ENCODE results near the gene NXPH1. TPM values are rescaled to one million over a fixed set of nuclear protein-coding genes. Genes with fewer than 3 reads are reported as not detected.

The NXPH1 gene
- polyA plus RNA-seq, 4 donors: 0.19 TPM; not detected in 3

DNA sequence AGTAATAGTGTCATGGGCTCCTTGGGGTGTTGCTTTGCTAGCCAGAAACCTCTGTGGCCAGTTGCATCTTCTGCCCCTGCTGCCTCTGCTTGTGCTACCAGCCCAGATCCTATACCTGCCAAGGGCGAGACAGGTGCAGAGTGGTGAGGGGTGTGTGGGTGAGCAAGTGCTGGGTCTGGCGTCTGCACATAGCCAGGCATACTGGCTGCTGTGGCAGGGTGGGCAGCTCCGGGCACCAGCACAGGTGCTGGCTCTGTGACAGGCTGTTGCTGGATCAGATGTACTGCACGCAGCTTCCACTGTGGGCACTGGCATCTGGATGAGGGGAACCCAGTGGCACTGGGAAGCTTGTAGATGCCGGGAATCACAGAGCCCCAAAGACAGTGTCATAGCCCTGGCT lies 148.4 kb downstream of the NXPH1 start:
- DNase-seq: no peak
- no peaks in the 10 kb centered on the region for H3K36me3 ChIP-seq (ENCODE audit: control insufficient read depth in 3 of 3, insufficient read depth in 2 of 3, low read depth in 1 of 3, low read length in 3 of 3)
- H3K9me3 ChIP-seq (ENCODE audit: control insufficient read depth in 2 of 2, insufficient read depth in 1 of 2, low read depth in 1 of 2, low read length in 1 of 2): no peaks in the 10 kb centered on the region
- H3K4me1 ChIP-seq (ENCODE audit: control insufficient read depth in 3 of 3, insufficient read depth in 2 of 3, low read depth in 1 of 3, low read length in 2 of 3): no peaks in the 10 kb centered on the region
- no peak for FAIRE-seq
- no peak overlapping the region for H3K27ac ChIP-seq (ENCODE audit: low read depth in 1 of 3, low read length in 2 of 3)
- no peaks in the 10 kb centered on the region for H3K27me3 ChIP-seq (ENCODE audit: control insufficient read depth in 3 of 3, insufficient read depth in 3 of 3, low read length in 3 of 3)
- no peak overlapping the region for H3K4me3 ChIP-seq (ENCODE audit: low read depth in 1 of 3, low read length in 3 of 3)
- 88 to 94% (median 92%) methylated on average over 5 of the region's 5 CpGs for WGBS, 3 donors

DNA sequence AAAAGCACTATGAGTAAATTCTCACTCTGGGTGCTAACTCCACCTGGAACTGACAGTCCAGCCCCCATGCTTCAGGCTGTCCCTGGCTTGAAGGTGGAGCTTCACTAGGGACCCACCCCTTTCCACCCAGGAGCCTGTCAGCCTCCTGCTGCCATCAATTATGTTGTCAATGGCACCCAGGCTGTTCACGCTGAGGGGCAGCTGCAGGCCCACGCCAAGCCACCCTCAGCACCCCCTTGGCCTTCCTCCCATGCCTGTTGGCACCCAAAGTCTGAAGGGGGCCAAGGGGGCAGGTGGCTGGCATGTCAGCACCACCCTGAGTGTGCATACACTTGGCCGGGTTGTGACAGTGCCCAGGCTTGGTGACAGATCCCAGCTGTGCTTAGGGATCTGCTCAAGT lies 149.3 kb downstream of the NXPH1 start:
- Histone ChIP-seq H3K27ac (ENCODE audit: low read depth in 1 of 3, low read length in 2 of 3) (no peak overlapping the region), H3K9me3 (ENCODE audit: control insufficient read depth in 2 of 2, insufficient read depth in 1 of 2, low read depth in 1 of 2, low read length in 1 of 2) (no peaks in the 10 kb centered on the region), H3K36me3 (ENCODE audit: control insufficient read depth in 3 of 3, insufficient read depth in 2 of 3, low read depth in 1 of 3, low read length in 3 of 3) (no peaks in the 10 kb centered on the region), H3K4me1 (ENCODE audit: control insufficient read depth in 3 of 3, insufficient read depth in 2 of 3, low read depth in 1 of 3, low read length in 2 of 3) (no peaks in the 10 kb centered on the region), H3K27me3 (ENCODE audit: control insufficient read depth in 3 of 3, insufficient read depth in 3 of 3, low read length in 3 of 3) (no peaks in the 10 kb centered on the region), H3K4me3 (ENCODE audit: low read depth in 1 of 3, low read length in 3 of 3) (no peak overlapping the region)
- WGBS, 3 donors: 80 to 85% (median 83%) methylated on average over 3 of the region's 3 CpGs
- FAIRE-seq (no peak), DNase-seq (no peak)

DNA sequence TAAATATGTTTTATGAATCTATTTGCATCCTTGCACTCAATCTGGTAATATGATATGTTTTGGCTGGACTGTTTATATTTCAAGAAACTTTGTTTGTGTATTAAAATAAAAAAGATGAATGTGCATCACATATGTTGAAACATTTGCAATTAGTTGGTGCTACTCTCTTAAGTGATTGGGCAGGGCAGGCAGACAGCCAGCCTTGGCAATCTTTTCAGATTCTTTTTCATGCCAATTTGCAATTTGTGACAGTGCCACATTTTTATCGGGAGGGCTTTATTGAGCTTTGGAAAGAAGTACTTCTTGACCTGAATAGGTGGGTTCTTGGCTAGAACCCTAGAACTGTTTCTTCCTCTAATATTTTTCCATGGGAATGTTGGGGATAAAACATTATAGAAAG lies 152.2 kb downstream of the NXPH1 start:
- no peaks in the 10 kb centered on the region for H3K4me1 ChIP-seq (ENCODE audit: control insufficient read depth in 3 of 3, insufficient read depth in 2 of 3, low read depth in 1 of 3, low read length in 2 of 3)
- DNase-seq: no peak
- 61 to 96% (median 83%) methylated on average over 1 of the region's 1 CpG for WGBS, 3 donors
- H3K4me3 ChIP-seq (ENCODE audit: low read depth in 1 of 3, low read length in 3 of 3): no peak overlapping the region
- H3K9me3 ChIP-seq (ENCODE audit: control insufficient read depth in 2 of 2, insufficient read depth in 1 of 2, low read depth in 1 of 2, low read length in 1 of 2): no peaks in the 10 kb centered on the region
- no peaks in the 10 kb centered on the region for H3K27me3 ChIP-seq (ENCODE audit: control insufficient read depth in 3 of 3, insufficient read depth in 3 of 3, low read length in 3 of 3)
- H3K27ac ChIP-seq (ENCODE audit: low read depth in 1 of 3, low read length in 2 of 3): no peak overlapping the region
- H3K36me3 ChIP-seq (ENCODE audit: control insufficient read depth in 3 of 3, insufficient read depth in 2 of 3, low read depth in 1 of 3, low read length in 3 of 3): no peaks in the 10 kb centered on the region
- no peak for FAIRE-seq

DNA sequence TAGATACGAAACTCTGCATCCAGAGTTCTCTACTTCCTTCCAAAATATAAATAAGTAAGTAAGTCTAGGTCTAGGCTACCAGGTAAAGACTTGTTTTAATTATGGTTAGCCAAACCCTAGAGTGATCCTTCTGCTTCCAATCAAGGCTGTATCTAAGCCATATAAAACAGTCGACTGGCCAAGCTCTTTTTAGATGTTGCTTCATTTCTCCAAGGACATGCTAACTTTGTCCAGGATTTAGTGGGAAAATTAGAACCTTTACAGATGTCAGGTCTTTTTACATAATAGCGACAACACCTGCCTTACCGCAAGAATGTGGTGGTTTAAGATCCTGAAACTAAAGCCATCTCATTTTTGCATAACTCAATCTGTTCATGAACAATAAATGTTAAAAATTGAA lies 156.8 kb downstream of the NXPH1 start:
- Histone ChIP-seq H3K4me1 (ENCODE audit: control insufficient read depth in 3 of 3, insufficient read depth in 2 of 3, low read depth in 1 of 3, low read length in 2 of 3) (no peaks in the 10 kb centered on the region), H3K36me3 (ENCODE audit: control insufficient read depth in 3 of 3, insufficient read depth in 2 of 3, low read depth in 1 of 3, low read length in 3 of 3) (no peaks in the 10 kb centered on the region), H3K27me3 (ENCODE audit: control insufficient read depth in 3 of 3, insufficient read depth in 3 of 3, low read length in 3 of 3) (no peaks in the 10 kb centered on the region), H3K9me3 (ENCODE audit: control insufficient read depth in 2 of 2, insufficient read depth in 1 of 2, low read depth in 1 of 2, low read length in 1 of 2) (no peaks in the 10 kb centered on the region), H3K4me3 (ENCODE audit: low read depth in 1 of 3, low read length in 3 of 3) (no peak overlapping the region), H3K27ac (ENCODE audit: low read depth in 1 of 3, low read length in 2 of 3) (no peak overlapping the region)
- DNase-seq (no peak), FAIRE-seq (no peak)
- WGBS, 3 donors: 68 to 86% (median 72%) methylated on average over 4 of the region's 4 CpGs

DNA sequence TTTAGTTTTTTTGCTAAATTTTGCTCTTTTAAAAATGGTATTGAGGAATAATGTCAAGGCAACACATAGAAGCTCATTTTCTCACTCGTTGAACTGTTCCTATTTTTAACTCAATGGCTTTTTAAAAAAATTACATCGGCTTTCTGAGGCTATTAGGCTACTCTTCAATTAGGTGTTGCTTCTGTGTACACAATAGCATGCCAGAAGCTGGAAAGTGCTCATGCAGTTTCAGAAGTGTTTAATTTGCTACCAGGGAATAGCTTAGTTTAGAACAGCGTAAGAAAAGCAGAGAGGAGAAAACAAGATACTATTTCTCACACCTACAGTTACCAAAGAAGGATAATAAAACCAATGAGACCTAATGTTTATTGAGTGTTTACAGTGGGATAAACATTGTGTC lies 157.4 kb downstream of the NXPH1 start:
- no peak overlapping the region for H3K27ac ChIP-seq (ENCODE audit: low read depth in 1 of 3, low read length in 2 of 3)
- FAIRE-seq: no peak

DNA sequence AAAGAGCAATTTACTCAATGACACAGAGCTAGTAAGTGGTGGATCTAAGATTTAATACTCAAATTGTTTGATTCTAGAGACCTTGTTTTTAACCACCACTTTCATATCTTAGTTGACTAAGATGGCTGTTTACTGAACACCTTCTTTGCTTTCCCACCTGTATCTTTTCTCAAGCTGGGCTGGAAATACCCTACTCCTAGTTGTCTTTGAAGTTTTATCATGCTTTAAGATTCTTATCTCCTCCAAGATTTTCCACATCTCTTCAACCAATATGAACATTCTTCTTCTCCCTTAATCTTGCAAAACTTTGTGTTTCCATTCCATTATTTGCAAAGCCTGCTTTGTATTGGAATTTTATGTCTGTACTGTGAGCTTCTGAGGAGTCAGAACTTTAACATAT lies 157.9 kb downstream of the NXPH1 start:
- Histone ChIP-seq H3K4me3 (ENCODE audit: low read depth in 1 of 3, low read length in 3 of 3) (no peak overlapping the region), H3K27me3 (ENCODE audit: control insufficient read depth in 3 of 3, insufficient read depth in 3 of 3, low read length in 3 of 3) (no peaks in the 10 kb centered on the region), H3K9me3 (ENCODE audit: control insufficient read depth in 2 of 2, insufficient read depth in 1 of 2, low read depth in 1 of 2, low read length in 1 of 2) (no peaks in the 10 kb centered on the region), H3K36me3 (ENCODE audit: control insufficient read depth in 3 of 3, insufficient read depth in 2 of 3, low read depth in 1 of 3, low read length in 3 of 3) (no peaks in the 10 kb centered on the region), H3K4me1 (ENCODE audit: control insufficient read depth in 3 of 3, insufficient read depth in 2 of 3, low read depth in 1 of 3, low read length in 2 of 3) (no peaks in the 10 kb centered on the region), H3K27ac (ENCODE audit: low read depth in 1 of 3, low read length in 2 of 3) (no peak overlapping the region)
- FAIRE-seq: no peak
- DNase-seq: no peak

More for the DNA sequence above, 157.4 kb downstream of the NXPH1 start:
- no peaks in the 10 kb centered on the region for H3K9me3 ChIP-seq (ENCODE audit: control insufficient read depth in 2 of 2, insufficient read depth in 1 of 2, low read depth in 1 of 2, low read length in 1 of 2)
- H3K27me3 ChIP-seq (ENCODE audit: control insufficient read depth in 3 of 3, insufficient read depth in 3 of 3, low read length in 3 of 3): no peaks in the 10 kb centered on the region
- no peak for DNase-seq
- H3K36me3 ChIP-seq (ENCODE audit: control insufficient read depth in 3 of 3, insufficient read depth in 2 of 3, low read depth in 1 of 3, low read length in 3 of 3): no peaks in the 10 kb centered on the region
- no peaks in the 10 kb centered on the region for H3K4me1 ChIP-seq (ENCODE audit: control insufficient read depth in 3 of 3, insufficient read depth in 2 of 3, low read depth in 1 of 3, low read length in 2 of 3)
- whole genome bisulfite sequencing, 3 donors: 46 to 54% (median 50%) methylated on average over 3 of the region's 3 CpGs
- no peak overlapping the region for H3K4me3 ChIP-seq (ENCODE audit: low read depth in 1 of 3, low read length in 3 of 3)

DNA sequence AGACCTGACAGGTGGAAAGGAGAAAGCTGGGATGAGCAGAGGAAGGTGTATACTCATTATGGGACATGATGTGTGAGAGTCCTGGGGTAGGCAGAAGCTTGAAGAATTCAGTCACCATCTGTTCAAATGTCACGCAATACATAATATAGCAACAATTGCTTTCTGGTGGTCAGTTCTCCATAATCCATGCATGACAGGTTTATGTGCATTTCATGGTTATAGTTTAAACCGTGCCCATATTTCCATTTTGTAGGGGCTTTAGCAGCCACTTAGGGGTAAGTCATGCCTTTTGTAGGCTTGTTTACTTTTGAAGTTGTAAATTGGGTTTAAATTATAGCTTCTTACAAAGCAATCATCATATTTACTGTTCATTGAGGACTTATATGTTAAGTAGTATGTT lies 158.8 kb downstream of the NXPH1 start:
- Histone ChIP-seq H3K27me3 (ENCODE audit: control insufficient read depth in 3 of 3, insufficient read depth in 3 of 3, low read length in 3 of 3) (no peaks in the 10 kb centered on the region), H3K36me3 (ENCODE audit: control insufficient read depth in 3 of 3, insufficient read depth in 2 of 3, low read depth in 1 of 3, low read length in 3 of 3) (no peaks in the 10 kb centered on the region), H3K4me1 (ENCODE audit: control insufficient read depth in 3 of 3, insufficient read depth in 2 of 3, low read depth in 1 of 3, low read length in 2 of 3) (no peaks in the 10 kb centered on the region), H3K9me3 (ENCODE audit: control insufficient read depth in 2 of 2, insufficient read depth in 1 of 2, low read depth in 1 of 2, low read length in 1 of 2) (no peaks in the 10 kb centered on the region), H3K27ac (ENCODE audit: low read depth in 1 of 3, low read length in 2 of 3) (no peak overlapping the region), H3K4me3 (ENCODE audit: low read depth in 1 of 3, low read length in 3 of 3) (no peak overlapping the region)
- DNase-seq (no peak), FAIRE-seq (no peak)
- WGBS, 3 donors: 41 to 60% (median 42%) methylated on average over 2 of the region's 2 CpGs

DNA sequence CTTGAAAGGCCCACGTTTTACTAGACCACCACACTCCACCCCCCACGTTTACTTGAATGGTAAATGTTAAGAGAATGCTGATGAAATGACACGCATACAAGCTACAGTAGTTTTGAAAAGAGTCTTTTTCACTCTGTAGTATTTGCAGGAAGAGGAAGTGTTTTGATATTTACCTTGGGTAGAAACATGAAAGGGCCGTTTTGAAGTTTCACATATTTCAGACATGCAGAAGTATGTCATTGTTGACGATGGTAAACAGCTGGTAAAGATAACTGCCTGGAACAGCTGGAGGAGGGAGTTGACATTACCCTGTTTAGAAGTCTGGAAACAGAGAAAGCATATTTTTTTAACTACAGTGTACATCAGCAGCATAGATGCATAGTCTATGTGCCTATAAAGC lies 160.7 kb downstream of the NXPH1 start:
- no peaks in the 10 kb centered on the region for H3K4me1 ChIP-seq (ENCODE audit: control insufficient read depth in 3 of 3, insufficient read depth in 2 of 3, low read depth in 1 of 3, low read length in 2 of 3)
- no peaks in the 10 kb centered on the region for H3K9me3 ChIP-seq (ENCODE audit: control insufficient read depth in 2 of 2, insufficient read depth in 1 of 2, low read depth in 1 of 2, low read length in 1 of 2)
- H3K27ac ChIP-seq (ENCODE audit: low read depth in 1 of 3, low read length in 2 of 3): no peak overlapping the region
- 17 to 26% (median 18%) methylated on average over 5 of the region's 5 CpGs for WGBS, 3 donors
- FAIRE-seq: no peak
- no peak for DNase-seq
- no peaks in the 10 kb centered on the region for H3K27me3 ChIP-seq (ENCODE audit: control insufficient read depth in 3 of 3, insufficient read depth in 3 of 3, low read length in 3 of 3)
- no peak overlapping the region for H3K4me3 ChIP-seq (ENCODE audit: low read depth in 1 of 3, low read length in 3 of 3)
- no peaks in the 10 kb centered on the region for H3K36me3 ChIP-seq (ENCODE audit: control insufficient read depth in 3 of 3, insufficient read depth in 2 of 3, low read depth in 1 of 3, low read length in 3 of 3)

DNA sequence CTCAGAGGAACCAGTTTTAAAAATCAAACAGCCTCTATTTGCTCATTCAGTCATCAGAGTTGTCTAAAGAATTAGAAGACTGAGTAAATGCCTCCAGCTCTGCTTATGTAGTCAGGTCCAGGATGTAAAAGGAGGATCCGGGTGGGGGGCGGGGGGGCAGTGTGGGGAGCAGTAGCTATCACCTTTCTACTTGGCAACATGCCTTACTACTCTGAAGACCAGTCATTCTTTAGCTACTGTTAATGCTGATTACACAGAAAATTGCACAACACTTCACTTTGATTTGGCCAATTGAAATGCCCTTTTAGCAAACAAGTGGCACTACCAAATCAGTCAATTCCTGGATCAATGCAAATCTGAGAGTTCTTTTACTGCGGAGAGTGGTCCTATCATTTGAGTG lies 164.2 kb downstream of the NXPH1 start:
- DNase-seq: no peak
- H3K4me1 ChIP-seq (ENCODE audit: control insufficient read depth in 3 of 3, insufficient read depth in 2 of 3, low read depth in 1 of 3, low read length in 2 of 3): no peaks in the 10 kb centered on the region

More for the DNA sequence above, 164.2 kb downstream of the NXPH1 start:
- H3K27ac ChIP-seq (ENCODE audit: low read depth in 1 of 3, low read length in 2 of 3): no peak overlapping the region
- no peaks in the 10 kb centered on the region for H3K36me3 ChIP-seq (ENCODE audit: control insufficient read depth in 3 of 3, insufficient read depth in 2 of 3, low read depth in 1 of 3, low read length in 3 of 3)
- H3K9me3 ChIP-seq (ENCODE audit: control insufficient read depth in 2 of 2, insufficient read depth in 1 of 2, low read depth in 1 of 2, low read length in 1 of 2): no peaks in the 10 kb centered on the region
- no peak overlapping the region for H3K4me3 ChIP-seq (ENCODE audit: low read depth in 1 of 3, low read length in 3 of 3)
- WGBS, 3 donors: 46 to 74% (median 59%) methylated on average over 3 of the region's 3 CpGs
- no peaks in the 10 kb centered on the region for H3K27me3 ChIP-seq (ENCODE audit: control insufficient read depth in 3 of 3, insufficient read depth in 3 of 3, low read length in 3 of 3)
- no peak for FAIRE-seq

Measured in small intestine (tissue), 7 donors.